Transverse colon (tissue), 4 donors: ENCODE results near the gene GABRD.

Experiments used
- CTCF ChIP-seq, 5 experiments: fragments of 200-600 bp in 3 of 5; fragments of 450-650 bp in 2 of 5; sonication (generic) in 3 of 5; IDR thresholded peaks; 1 replicate in 2 of 5; 2 replicates in 3 of 5; pipeline ENCODE4 v1.5.1; 2016 to 2017; ENCODE audit warnings: antibody characterized with exemption in 5 of 5, inconsistent platforms in 3 of 5, mild to moderate bottlenecking in 2 of 5, moderate library complexity in 1 of 5
- EP300 ChIP-seq: sonication (generic); formaldehyde crosslinking; IDR thresholded peaks from one replicate; pipeline ENCODE4 v1.6.1; 2017; ENCODE audit warnings: antibody characterized with exemption, low read depth
- POLR2A ChIP-seq: fragments of 450-650 bp; IDR thresholded peaks from one replicate; pipeline ENCODE4 v1.6.1; 2016; ENCODE audit warnings: antibody characterized with exemption, mild to moderate bottlenecking, moderate library complexity
- POLR2AphosphoS5 ChIP-seq, 3 donors: sonication (generic); formaldehyde crosslinking; IDR thresholded peaks; one replicate each; pipeline ENCODE4 v1.6.1; 2016; ENCODE audit warnings: antibody characterized with exemption in 3 of 3

GRCh38 chr1:2052756-2053155 is 33.6 kb downstream of the GABRD start:
- TF ChIP-seq EP300 (no peak), CTCF (IDR thresholded peaks at IDR 0.05) (no peak), POLR2AphosphoS5 (IDR thresholded peaks at IDR 0.05) (no peak), POLR2A (no peak)
